ENCODE results near the gene VPS54.
"Not testable (repeated sequence)": the region's sequence is repeated elsewhere in the genome, so short reads cannot be mapped to it uniquely, and the experiment has no call there.

VPS54 gene

DNA sequence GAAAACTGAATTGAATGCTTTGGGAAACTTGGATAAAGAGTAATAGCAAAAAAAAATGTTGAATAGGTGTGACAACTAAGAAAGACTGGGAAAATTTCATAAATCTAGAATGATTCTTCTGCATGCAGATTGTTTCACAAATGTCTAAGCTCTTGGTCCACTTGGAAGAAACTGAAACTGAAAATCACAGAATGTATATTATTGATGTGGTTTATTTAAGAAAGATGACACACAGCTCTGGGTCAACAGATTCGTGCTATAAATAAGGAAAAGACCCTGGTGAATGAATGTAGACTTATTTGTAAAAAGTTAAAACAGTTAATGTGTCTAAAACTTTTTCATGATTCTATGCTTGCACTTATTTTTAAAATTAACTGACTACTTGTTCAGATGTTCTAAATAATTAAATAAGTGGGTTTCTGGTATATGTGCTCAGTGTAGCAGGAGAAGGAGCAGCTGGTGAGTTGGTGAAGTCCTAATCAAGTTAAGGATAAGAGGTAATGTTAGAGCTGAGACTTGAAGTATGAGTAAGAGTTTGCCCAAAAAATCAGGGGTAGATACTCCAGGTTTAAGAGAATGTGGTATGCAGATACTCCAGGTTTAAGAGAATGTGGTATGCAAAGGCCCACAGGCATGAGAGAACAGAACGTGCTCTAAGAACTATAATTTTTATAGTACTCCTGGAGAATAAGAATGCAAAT lies 153.1 kb downstream of the VPS54 start:
- no peak for DNase-seq (ENCODE audit: low read depth)

DNA sequence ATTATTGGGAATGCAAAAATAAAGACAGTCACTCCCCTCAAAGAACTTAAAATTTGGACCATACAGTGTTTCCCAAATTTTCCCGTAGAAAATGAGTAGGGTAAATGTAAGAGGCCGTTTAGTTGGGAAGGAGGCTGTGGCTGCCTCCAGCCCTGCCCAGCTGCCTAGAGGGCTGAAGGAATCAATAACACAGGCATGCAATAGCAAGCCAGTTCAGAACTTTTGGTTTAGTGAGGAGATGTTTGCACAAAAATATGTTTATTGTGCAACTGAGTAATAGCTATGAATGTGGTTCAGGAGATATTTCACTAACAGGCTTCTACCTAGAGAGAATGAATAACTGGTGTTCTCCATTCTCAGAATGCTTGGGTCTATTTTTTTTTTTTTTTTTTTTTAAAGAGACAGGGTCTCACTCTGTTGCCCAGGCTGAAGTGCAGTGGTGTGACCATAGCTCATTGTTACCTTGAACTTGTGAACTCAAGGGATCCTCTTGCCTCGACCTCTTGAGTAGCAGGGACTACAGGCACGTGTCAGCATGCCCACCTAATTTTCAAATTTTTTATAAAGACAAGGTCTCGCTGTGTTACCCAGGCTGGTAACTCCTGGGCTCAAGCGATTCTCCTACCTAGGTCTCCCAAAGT lies 153.9 kb downstream of the VPS54 start:
- DNase-seq (ENCODE audit: low read depth) = peak; percentile 69

DNA sequence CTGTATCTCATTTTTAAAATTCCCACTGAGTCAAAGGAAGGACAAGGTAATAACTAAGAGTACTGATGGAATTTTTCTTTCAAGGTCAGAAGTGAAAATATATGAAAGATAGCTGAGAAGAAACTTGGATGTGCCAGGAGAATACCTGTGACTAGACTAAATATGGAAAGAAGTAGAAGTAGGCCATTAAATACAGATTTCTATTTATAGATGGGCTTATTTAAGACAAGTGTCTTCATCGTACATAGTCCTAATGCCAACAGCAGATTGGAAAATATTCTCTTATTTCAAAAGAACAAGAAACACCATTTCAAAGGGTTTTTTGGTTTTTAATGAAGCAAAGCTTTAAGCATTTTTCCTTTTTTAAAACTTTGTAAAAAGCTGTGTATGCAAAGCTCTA lies 155.5 kb downstream of the VPS54 start:
- DNase-seq (ENCODE audit: low read depth) = no peak

DNA sequence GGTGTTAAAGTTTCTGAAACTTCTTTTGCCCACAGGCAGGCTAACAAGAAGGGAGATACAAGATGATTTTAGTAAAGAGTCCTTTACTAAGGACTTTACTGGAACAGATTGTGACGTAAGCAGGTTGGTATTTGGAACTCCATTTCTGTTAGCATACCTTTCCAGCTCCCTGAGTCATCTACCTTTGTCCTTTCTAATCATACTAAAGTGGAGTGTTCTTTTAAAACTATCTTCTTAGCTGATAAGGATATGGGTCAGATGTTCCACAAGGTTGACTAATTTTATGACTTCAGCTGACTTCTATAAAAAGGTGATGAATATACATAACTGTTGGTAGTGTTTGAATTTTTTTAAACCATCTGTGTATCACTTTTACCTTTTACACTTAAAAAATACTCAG lies 156.4 kb downstream of the VPS54 start:
- DNase-seq (ENCODE audit: low read depth) = no peak

DNA sequence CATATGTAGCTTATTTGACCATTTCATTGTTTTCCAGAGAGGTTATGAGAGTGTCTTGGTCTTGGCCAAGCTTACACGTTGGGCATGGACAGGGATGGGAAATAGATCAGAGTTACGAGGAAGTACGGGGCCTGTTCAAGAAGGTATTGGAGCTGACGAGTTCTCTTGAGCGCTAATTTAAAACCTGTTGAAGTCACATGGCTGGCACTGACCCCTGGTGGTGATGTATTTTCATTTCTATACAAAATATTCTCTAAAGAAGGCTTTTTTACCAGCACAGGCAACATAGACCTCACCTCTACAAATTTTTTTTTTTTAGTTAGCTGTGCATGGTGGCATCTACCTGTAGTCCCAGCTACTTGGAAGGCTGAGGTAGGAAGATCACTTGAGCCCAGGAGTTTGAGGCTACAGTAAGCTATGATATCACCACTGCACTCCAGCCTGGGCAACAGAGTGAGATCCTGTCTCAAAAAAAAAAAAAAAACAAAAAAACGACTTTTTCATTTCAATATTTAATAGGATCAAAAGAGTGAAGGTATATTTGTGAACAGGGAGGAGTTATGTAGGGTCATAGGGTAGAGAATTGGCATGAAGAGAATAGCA lies 157.9 kb downstream of the VPS54 start:
- peak; percentile 63 for DNase-seq (ENCODE audit: low read depth)

DNA sequence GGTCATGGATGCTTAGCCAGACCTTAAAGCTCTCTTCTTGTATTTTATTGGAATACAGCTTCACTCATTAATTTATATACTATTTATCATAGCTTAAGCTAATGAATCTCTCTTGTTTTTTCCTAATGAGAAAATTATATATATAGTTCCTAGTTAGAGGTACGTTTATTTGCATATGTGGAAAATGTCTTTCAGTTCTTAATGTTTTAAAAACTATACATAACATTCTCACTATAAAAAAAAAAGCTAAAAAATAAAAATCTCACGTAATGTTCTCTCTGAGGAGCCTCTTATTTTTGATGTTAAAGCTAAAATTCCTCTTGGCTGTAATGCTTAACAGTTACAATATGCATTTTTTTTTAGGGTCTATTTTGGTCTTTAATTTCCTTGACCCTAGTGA lies 160.9 kb downstream of the VPS54 start:
- no peak for DNase-seq (ENCODE audit: low read depth)

DNA sequence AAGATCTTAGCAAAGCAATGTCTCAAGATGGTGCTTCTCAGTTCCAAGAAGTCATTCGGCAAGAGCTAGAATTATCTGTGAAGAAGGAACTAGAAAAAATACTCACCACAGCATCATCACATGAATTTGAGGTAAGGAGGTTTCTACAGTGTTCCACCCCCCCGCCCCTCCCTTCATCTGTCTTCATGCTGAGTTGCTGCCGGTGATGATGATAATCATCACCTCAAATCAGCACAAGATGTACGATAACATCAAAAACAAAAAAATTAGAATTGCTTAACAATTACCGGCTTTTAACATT lies 163.0 kb downstream of the VPS54 start:
- no peak for DNase-seq (ENCODE audit: low read depth)

DNA sequence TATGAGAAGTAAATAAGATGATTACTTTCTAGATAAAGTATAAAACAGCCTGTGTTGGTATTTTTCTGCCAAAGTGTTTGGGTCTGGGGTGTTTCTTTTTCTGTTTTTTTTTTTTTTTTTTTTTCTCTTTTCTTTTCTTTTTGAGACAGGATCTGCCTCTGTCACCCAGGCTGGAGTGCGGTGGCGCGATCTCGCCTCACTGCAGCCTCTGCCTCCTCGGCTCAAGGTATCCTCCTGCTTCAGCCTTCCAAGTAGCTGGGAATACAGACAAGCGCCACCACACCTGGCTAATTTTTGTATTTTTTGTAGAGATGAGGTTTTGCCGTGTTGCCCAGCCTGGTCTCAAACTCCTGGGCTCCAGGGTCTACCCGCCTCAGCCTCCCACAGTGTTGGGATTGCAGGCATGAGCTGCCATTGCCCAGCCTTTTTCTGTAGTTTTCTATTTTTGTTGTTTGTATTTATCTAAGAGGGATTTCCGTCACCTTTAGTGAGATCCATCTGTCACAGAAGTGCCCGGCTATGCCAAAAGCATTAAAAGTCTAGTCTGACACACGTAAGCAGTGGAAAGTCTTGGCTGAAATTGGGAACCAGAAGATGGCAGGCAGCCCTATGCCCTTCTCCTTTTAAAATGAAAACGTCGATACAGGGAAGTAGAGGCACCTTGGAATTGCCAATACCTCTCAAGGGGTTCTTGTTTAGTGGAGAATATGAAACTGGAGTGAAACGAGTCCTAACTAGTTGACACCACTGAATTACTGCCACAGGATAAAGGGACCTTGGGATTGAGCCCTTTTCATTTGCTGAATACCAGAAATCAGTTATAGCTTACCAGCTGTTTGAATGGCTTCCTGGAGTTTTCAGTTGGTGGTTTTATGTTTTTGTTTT lies 163.6 kb downstream of the VPS54 start:
- DNase-seq (ENCODE audit: low read depth) = no peak

DNA sequence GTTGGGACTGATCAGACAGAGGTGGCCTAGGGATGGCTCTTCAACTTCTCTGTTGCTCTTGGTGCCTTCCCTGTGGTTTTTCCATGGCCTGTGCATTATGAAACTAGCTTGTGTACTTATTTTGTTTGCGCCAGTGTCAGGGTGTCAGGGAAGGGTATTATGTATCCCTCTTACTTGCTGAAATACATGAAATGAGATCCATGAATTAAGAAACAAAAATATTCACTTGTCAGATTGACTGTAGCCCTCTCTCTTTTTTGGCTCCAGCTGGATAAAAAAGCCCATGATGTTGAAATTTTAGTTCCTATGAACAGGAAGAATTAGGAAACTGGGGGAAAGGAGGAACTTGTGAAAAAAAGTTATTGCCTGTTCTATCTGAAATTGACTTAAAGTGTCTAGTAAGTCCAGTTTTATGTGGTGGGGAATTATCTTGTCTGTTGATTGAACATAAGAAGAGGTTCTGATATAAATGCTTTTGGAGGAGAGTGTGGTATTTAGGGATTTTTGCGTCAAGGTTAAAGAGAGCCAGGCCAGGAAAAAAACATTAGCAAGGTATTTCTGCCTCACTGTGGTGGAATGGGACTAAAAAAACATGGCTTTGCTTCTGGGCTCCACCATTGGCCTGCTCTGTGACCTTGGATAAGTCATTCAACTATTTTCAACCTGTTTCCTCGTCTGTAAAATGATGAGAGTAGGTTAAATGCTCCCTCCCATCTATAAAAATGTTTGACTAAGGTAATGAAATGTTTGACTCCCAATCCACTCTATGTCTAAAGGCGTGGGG lies 165.5 kb downstream of the VPS54 start:
- peak; percentile 94 for DNase-seq (ENCODE audit: low read depth)

DNA sequence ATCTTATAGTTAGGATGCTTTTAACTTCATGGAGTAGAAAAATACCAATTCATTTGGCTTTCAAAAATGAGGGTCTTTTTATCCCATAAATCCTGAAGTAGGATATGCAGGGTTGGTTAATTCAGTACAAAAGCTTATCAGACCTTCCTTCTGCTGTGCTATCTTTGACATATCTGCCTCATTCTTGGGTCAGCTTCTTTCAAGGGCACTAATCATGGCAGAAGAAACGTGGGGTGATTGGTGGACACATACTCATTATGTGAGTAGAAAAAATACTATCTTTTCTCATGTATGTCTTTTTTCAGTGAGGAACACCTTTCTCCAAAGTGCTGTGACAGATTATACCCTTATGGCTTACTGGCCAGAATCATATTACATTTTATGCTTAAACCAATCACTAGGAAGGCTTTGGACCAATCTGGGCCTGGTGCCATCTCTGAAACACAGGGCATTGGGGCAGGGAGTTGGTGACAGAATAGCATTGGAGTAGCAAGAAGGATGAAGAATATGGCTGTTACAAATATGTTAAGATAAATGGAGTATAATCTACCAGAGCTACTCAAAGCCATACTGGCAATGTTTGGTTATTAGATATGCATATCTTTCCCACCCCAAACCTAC lies 167.4 kb downstream of the VPS54 start:
- no peak for DNase-seq (ENCODE audit: low read depth)

DNA sequence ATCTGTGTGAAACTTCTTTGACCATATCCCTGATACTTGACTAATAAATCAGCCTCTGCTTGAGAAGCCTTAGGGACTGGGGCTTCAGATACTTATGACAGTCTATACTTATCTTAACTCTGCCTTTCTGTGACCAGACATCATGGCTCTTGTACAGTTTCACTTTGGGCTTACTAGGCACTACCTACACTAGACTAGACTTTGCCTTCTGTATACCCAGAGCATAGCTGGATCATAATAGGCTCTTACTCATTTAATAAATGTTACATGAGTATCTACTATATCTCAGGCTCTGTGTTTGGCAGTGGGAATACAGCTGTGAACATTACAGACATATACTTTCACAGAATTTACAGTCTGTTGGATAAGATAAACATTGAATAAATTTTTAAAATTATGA lies 168.6 kb downstream of the VPS54 start:
- DNase-seq (ENCODE audit: low read depth) = no peak

DNA sequence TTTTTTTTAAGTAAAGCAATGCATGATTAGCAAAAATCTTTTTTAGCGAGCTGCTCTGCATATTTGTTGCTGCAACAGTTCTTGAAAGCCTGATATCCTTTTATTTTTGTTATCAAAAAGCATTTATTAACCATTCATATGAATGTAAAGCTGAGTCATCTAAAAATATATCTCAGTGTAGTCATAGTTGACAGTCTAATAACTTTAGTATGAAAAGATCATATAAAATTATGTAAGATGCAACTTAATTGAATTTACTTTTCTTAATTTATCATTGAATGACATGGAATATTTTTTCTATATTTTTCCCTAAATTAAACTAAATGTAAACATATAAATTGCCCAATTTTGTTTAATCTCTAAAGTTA lies 169.0 kb downstream of the VPS54 start:
- no peak for DNase-seq (ENCODE audit: low read depth)

DNA sequence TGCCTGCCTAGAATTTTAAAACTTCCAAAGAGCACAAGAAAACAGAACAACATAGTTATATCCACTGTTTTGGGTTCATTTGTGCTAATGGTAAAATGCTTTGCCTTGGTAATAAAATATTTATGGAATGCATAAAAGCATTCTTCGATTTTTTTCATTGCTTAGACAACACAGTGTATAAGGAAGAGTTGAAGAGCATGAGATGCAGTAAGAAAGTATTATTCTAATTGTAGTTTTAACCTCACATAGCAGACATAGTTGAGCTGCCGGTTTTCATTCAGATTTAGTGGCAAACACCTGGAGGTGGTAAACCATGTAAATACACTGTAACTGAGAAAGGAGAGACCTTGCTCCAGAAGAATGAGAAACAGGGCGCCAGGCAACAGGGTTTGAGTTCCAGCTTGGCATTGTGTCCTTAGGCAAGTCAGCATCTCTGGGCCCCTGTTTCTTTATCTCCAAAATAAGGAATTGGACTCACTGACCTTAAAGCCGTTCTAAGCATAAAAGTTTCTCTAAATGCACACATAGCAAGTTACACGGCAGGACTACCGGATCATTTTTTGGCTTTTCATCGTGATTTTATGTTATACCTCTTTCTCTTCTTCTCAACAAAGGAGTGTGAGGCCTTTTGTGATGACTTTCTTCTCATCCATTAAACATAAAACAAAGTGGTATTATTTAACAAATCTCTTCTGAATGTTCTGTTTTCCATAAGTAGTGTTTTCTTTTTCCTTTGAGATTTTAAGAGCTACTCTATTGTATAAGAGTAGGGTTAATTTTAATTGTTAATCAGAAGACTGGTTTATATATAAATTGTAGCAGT lies 169.6 kb downstream of the VPS54 start:
- DNase-seq (ENCODE audit: low read depth) = peak; percentile 51

DNA sequence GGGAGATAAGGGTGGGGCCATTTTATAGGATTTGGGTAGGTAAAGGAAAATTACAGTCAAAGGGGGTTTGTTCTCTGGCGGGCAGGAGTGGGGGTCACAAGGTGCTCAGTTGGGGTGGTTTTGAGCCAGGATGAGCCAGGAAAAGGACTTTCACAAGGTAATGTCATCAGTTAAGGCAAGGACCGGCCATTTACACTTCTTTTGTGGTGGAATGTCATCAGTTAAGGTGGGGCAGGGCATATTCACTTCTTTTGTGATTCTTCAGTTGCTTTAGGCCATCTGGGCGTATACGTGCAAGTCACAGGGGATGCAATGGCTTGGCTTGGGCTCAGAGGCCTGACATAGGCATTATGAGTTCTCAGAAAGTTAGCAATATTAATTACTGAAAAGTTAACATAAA lies 171.7 kb downstream of the VPS54 start:
- not testable (repeated sequence) for DNase-seq (ENCODE audit: low read depth)

DNA sequence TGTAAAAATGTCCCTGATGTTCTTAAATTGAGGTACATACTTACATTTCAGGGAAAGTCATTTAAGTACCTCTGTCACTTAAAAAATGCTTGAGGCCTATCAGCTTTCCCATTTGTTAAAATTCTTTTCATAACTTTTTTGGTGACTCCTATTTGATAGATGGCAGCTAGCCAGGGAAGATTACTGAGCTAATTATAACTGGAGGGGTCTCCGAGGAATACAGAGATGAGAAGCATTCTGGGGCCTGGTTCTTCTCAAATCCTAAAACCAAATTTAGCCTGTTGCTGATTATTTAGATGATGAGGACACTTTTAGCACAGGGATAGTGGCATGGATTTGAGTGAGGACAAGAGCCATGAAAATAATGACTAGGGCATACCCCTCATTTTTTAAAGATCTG lies 172.7 kb downstream of the VPS54 start:
- DNase-seq (ENCODE audit: low read depth) = no peak

DNA sequence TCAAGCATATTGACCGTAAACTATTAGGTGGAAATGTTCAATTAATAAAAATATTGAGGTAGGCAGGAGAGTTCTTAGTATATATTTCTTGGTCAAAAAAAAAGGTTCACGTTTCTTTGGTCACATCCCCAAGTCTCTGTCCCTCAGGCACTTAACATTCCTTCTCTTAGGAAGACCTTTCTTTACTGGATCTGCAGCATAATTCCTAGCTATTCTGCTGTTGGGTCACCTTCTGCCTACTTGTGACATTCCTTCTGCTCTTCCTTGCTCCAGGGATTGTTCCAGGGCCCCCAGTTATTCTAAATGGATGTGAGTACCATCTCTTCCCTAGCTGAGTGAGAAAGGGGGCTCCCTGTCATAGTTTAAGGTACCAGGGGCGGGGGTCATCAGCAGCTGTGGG lies 173.4 kb downstream of the VPS54 start:
- no peak for DNase-seq (ENCODE audit: low read depth)

DNA sequence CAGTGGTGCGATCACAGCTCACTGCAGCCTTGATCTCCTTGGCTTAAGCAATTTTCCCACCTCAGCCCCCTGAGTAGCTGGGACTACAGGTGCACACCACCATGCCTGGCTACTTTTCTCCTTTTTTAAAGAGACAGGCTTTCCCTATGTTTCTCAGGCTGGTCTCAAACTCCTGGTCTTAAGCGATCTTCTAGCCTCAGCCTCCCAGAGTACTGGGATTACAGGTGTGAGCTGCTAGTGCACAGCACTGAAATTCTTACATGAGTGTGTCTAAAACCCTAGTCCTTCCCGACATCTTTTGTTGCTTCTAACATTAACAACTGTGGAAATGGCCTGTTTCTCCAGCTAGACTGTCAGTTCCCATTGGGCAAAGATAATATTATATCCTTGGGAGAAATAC lies 174.6 kb downstream of the VPS54 start:
- no peak for DNase-seq (ENCODE audit: low read depth)

DNA sequence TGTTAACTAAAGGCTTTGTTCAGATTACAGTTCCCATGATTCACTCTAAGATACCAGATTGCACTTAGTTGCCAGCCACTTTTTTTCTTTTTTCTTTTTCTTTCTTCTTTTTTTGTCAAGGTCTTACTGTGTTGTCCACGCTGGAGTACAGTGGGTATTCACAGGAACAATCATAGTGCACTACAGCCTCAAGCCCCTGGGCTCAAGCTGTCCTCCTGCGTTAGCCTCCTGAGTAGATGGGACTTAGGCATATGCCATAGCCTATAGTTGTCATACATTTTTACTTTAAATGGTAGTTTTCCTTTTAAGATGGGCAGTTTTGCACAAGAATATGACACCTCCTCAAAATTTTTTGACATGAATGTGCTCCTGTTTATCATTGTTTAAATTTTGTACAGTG lies 175.4 kb downstream of the VPS54 start:
- DNase-seq (ENCODE audit: low read depth) = no peak

DNA sequence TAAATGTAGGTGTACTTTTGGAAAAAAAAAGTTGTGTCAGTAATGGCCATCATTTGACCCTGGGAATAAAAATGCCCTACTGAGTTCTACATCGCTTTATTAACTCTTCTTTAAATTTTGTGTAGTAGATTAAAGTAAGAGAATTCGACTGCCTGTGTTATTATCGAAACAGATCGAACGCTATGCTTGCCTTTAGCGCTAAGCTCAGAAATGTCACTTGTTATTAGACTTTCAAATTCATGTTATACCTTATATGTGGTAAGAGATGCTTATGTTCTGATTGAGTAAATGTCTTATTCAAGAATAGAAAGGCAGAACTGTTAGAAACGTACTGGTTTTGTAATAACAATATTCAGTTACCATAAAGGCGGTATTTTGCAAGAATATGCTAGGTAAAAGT lies 176.1 kb downstream of the VPS54 start:
- DNase-seq (ENCODE audit: low read depth) = no peak

DNA sequence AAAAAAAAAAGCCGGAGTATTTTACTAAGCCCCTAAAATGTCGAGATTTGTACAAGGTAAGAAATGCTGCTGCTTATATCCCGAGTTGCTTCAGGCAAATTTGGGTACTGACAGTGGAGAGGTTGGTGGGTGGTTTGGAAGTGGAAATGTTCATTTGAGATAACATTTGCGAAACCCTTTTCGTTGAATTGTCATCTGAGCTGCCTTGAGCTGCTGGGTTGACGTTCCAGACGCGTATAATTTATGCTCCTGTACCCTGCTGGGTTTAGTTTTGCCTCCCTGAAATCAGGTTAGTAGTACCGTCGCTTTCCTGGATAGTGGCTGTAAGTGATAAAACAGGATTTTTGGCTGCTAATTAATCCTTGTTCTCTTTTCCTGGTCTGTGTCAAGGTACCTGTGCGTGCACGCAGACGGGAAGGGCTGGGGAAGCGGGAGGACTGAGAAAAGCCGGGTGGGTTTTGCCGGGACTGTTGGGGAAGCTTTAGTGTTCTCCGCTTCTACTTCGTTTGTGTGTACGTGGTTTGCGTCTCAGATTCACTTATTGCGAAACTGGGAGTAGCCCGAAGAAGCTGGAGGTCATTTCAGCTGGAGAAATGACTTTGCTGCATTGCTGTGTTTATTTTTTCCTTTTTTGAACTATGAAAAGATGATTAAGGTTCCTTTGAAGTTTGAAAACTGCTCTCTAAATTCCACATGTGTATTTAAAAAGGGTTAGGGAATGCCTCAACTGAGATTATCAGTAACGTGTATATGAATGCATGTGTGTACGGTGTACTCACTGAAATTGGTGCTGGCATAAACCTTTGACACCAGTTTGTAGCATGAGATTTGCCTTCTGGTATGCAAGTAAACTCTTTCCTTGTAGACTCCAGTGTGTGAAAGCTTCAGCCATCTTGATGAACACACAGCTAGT lies 176.8 kb downstream of the VPS54 start:
- peak; percentile 84 for DNase-seq (ENCODE audit: low read depth)
